Fibroblast of mammary gland (primary cell): ENCODE data around the gene SLC25A42.

Source experiments
- DNase-seq: peaks from one replicate; pipeline ENCODE4 v3.0.0-alpha.2; 2010; ENCODE audit warnings: low read depth
- H3K4me3 ChIP-seq: 2 replicates; pipeline ENCODE4 v1.5.1; 2011; ENCODE audit warnings: low read depth, mild to moderate bottlenecking, low read length, moderate library complexity; ENCODE audit not compliant: control insufficient read depth
- TF ChIP-seq, protein P1 (sequence below): conservative IDR thresholded peaks from 2 replicates; pipeline ENCODE4 v1.5.1; 2011; ENCODE audit warnings: low read depth, low read length, inconsistent platforms; ENCODE audit not compliant: control insufficient read depth, insufficient read depth

The SLC25A42 gene

GRCh38 chr19:19054939-19055440 lies 8.8 kb upstream of the SLC25A42 start:
- TF ChIP-seq, protein P1, sequence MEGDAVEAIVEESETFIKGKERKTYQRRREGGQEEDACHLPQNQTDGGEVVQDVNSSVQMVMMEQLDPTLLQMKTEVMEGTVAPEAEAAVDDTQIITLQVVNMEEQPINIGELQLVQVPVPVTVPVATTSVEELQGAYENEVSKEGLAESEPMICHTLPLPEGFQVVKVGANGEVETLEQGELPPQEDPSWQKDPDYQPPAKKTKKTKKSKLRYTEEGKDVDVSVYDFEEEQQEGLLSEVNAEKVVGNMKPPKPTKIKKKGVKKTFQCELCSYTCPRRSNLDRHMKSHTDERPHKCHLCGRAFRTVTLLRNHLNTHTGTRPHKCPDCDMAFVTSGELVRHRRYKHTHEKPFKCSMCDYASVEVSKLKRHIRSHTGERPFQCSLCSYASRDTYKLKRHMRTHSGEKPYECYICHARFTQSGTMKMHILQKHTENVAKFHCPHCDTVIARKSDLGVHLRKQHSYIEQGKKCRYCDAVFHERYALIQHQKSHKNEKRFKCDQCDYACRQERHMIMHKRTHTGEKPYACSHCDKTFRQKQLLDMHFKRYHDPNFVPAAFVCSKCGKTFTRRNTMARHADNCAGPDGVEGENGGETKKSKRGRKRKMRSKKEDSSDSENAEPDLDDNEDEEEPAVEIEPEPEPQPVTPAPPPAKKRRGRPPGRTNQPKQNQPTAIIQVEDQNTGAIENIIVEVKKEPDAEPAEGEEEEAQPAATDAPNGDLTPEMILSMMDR, result no peak
- no peak for DNase-seq
- H3K4me3 ChIP-seq, result no peak overlapping the region

DNA sequence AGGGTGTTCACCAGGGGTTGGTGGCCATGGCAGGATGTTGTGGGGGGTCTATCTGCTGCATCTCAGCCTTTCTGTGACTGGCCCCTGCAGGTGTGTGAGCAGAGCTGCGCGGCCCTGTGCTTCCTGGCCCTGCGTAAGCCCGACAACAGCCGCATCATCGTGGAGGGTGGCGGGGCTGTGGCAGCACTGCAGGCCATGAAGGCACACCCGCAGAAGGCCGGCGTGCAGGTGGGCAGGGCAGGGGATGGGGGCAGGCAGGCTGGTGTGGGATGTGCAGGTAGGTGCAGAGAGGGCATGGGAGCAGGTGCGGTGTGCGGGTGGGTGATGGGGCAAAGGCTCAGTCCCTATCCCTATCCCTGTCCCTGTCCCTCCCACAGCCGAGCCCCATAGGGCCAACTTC lies 8.1 kb upstream of the SLC25A42 start:
- no peak overlapping the region for H3K4me3 ChIP-seq
- TF ChIP-seq, protein P1, result no peak
- no peak for DNase-seq

DNA sequence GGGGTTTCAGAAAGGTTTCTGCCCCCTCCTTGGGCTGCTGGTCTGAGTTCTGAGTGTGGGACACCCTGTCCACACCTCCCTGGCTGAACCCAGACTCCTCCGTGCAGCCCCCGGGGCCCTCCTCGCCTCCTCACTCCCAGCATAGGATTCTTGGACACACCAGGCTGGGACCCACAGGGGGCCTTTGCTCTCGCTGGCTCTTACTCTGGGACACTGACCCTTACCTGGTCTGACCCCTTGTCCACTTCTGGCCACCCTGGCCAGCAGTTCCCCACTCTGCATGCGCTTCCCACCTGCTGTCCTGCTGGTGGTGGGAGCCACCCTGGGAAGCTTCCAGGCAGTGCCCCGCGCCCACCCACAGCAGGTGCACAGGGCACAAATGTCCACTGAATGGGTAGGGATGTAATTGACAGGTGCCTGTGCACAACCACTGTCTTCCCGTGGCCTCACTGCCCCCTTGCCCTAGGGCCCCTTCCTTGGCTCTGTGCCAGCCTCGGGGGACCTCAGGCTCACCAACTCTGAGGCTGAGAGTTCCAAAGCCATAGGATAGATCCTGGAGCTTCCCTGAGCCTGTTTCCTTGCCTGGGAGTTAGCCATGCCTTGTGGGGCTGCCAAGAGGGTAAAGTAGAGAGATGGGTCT lies 7.0 kb upstream of the SLC25A42 start:
- no peak for DNase-seq
- TF ChIP-seq, protein P1, result no peak
- no peak overlapping the region for H3K4me3 ChIP-seq

GRCh38 chr19:19057317-19057716 lies 6.5 kb upstream of the SLC25A42 start:
- no peak overlapping the region for H3K4me3 ChIP-seq
- TF ChIP-seq, protein P1, result no peak
- DNase-seq, result no peak

DNA sequence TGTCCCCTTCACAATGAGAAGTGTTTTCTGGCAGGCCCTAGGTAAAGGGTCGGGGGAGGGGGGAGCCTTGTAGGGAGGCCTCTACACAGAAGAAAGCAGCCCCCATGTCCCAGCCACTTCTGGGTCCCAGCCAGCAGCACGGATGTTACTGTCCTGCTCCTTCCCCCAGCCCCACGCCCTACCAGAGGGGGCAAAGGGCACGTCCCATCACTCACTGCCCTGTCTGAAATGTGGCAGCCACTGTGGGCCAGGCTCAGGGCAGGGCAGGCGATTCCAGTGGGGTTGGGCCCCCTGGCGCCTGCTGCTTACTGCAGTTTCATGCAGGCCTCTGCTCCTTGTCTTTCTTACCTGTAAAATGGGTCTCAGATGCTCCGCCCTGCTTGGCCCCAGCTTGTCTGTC lies 6.1 kb upstream of the SLC25A42 start:
- no peak for DNase-seq
- no peak overlapping the region for H3K4me3 ChIP-seq
- TF ChIP-seq, protein P1, result no peak

- TF ChIP-seq, protein P1, result no peak
- no peak overlapping the region for H3K4me3 ChIP-seq
- no peak for DNase-seq
Measured at GRCh38 chr19:19059018-19059836, 4.6 kb upstream of the SLC25A42 start.
